HepG2 (cell line): ENCODE measurements around the gene RGCC.

Source experiments
- BRD4 ChIP-seq: sonication (generic); formaldehyde crosslinking; IDR thresholded peaks from 2 replicates; pipeline ENCODE4 v1.4.0; 2020; ENCODE audit warnings: missing genetic modification reagents
- HMG20B ChIP-seq: conservative IDR thresholded peaks from 2 replicates; pipeline ENCODE4 v1.6.1; 2016; ENCODE audit warnings: missing genetic modification reagents, missing compliant biosample characterization
- MAFK ChIP-seq, 2 experiments: IDR thresholded peaks in 1 of 2; conservative IDR thresholded peaks in 1 of 2; 2 replicates each; pipeline ENCODE4 v1.6.1; 2011; ENCODE audit warnings: improper control_type of control experiment in 2 of 2, low read length in 2 of 2
- POLR2A ChIP-seq, 2 experiments: IDR thresholded peaks; 2 replicates each; pipeline ENCODE4 v1.6.1; 2011; ENCODE audit warnings: low read depth in 2 of 2, low read length in 2 of 2, mild to moderate bottlenecking in 1 of 2, moderate library complexity in 1 of 2; ENCODE audit not compliant: insufficient read depth in 1 of 2
- RXRA ChIP-seq: sonication (generic); formaldehyde crosslinking; IDR thresholded peaks from 2 replicates; pipeline ENCODE4 v1.5.1; 2020; ENCODE audit warnings: missing genetic modification reagents
- SP1 ChIP-seq, 2 experiments: fragments of 450-650 bp in 1 of 2; sonication (generic) in 1 of 2; formaldehyde crosslinking in 1 of 2; IDR thresholded peaks; 2 replicates each; pipeline versions ENCODE4 v1.4.0 to v1.6.1; 2016 to 2020; ENCODE audit warnings: missing genetic modification reagents in 1 of 2
- TCF12 ChIP-seq, 2 experiments: fragments of 450-650 bp in 1 of 2; sonication (generic) in 1 of 2; formaldehyde crosslinking in 1 of 2; IDR thresholded peaks; 2 replicates each; pipeline versions ENCODE4 v1.6.1 to v1.8.0; 2017 to 2022; ENCODE audit warnings: antibody characterized with exemption in 1 of 2, mild to moderate bottlenecking in 1 of 2, missing genetic modification reagents in 1 of 2, moderate library complexity in 1 of 2
- ZNF335 ChIP-seq: sonication (generic); formaldehyde crosslinking; IDR thresholded peaks from 2 replicates; pipeline ENCODE4 v1.4.0; 2020; ENCODE audit warnings: missing genetic modification reagents
- ZNF766 ChIP-seq: sonication (generic); formaldehyde crosslinking; IDR thresholded peaks from 2 replicates; pipeline ENCODE4 v1.5.0; 2020; ENCODE audit warnings: missing genetic modification reagents, borderline replicate concordance
- TF ChIP-seq, protein P1 (sequence below): sonication (generic); formaldehyde crosslinking; IDR thresholded peaks from 2 replicates; pipeline ENCODE4 v1.4.0; 2020; ENCODE audit warnings: mild to moderate bottlenecking, missing genetic modification reagents

DNA sequence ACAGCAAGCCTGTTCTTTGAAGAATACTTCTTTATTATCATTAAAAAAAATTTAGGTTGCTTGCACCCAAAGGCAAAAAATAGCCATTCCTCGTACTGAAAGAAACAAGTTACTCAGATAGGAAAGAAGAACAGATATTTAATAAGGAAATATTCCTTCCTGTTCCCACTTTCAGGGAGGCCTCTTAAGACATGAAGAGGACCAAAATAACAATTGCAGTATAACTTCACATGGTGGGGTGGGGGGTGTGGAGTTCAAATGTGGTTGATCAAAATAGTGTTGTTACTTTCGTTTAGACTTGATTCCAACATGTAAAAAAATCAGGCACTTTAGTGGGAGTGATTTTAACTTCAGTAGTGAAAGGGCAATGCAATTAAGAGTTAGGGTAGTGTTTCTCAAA, 3.6 kb downstream of the RGCC start:
- TF ChIP-seq MAFK (conservative IDR thresholded peaks at IDR 0.05 in 1 of 2, IDR thresholded peaks at IDR 0.05 in 1 of 2; ENCODE audit: low read length in 2 of 2) (no peak), TCF12 (IDR thresholded peaks at IDR 0.05) (no peak), TCF12 (CRISPR knock-in tag; IDR thresholded peaks at IDR 0.05) (no peak), HMG20B (CRISPR knock-in tag) (no peak), BRD4 (CRISPR knock-in tag) (no peak), RXRA (CRISPR knock-in tag) (no peak), ZNF335 (CRISPR knock-in tag) (no peak), ZNF766 (CRISPR knock-in tag) (no peak), SP1 (IDR thresholded peaks at IDR 0.05) (no peak), SP1 (CRISPR knock-in tag; IDR thresholded peaks at IDR 0.05) (no peak), POLR2A (IDR thresholded peaks at IDR 0.05; ENCODE audit: insufficient read depth in 1 of 2, low read depth in 2 of 2, low read length in 2 of 2) (no peak)
- TF ChIP-seq, protein P1, sequence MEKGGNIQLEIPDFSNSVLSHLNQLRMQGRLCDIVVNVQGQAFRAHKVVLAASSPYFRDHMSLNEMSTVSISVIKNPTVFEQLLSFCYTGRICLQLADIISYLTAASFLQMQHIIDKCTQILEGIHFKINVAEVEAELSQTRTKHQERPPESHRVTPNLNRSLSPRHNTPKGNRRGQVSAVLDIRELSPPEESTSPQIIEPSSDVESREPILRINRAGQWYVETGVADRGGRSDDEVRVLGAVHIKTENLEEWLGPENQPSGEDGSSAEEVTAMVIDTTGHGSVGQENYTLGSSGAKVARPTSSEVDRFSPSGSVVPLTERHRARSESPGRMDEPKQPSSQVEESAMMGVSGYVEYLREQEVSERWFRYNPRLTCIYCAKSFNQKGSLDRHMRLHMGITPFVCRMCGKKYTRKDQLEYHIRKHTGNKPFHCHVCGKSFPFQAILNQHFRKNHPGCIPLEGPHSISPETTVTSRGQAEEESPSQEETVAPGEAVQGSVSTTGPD (CRISPR knock-in tag): no peak
